Parathyroid adenoma (tissue), 2 donors: Measurements from ENCODE around the gene SRGAP1.
A peak's percentile ranks its signal among the peaks of the same experiment; 100 is the strongest.

ENCODE experiments used
- H2AFZ ChIP-seq: fragments of 300-600 bp; sonication (generic); one replicate; pipeline ENCODE4 v1.7.0; 2017; ENCODE audit warnings: antibody characterized with exemption, mild to moderate bottlenecking
- H3K27ac ChIP-seq: fragments of 300-600 bp; sonication (generic); one replicate; pipeline ENCODE4 v1.7.0; 2017
- H3K27me3 ChIP-seq: fragments of 300-600 bp; sonication (generic); one replicate; pipeline ENCODE4 v1.7.0; 2017; ENCODE audit warnings: low read length; ENCODE audit not compliant: control insufficient read depth, insufficient read depth
- H3K36me3 ChIP-seq: fragments of 300-600 bp; sonication (generic); one replicate; pipeline ENCODE4 v1.7.0; 2017; ENCODE audit warnings: low read length; ENCODE audit not compliant: control insufficient read depth, insufficient read depth
- H3K4me1 ChIP-seq: fragments of 300-600 bp; sonication (generic); one replicate; pipeline ENCODE4 v1.7.0; 2017; ENCODE audit warnings: control low read depth
- H3K4me2 ChIP-seq: fragments of 300-600 bp; sonication (generic); one replicate; pipeline ENCODE4 v1.7.0; 2017; ENCODE audit warnings: low read length
- H3K4me3 ChIP-seq: fragments of 300-600 bp; sonication (generic); one replicate; pipeline ENCODE4 v1.7.0; 2017; ENCODE audit warnings: low read depth, low read length
- H3K79me2 ChIP-seq: fragments of 300-600 bp; sonication (generic); one replicate; pipeline ENCODE4 v1.7.0; 2017; ENCODE audit warnings: control low read depth
- H3K9ac ChIP-seq: fragments of 300-600 bp; sonication (generic); one replicate; pipeline ENCODE4 v1.7.0; 2017; ENCODE audit warnings: mild to moderate bottlenecking
- H3K9me3 ChIP-seq: fragments of 300-600 bp; sonication (generic); one replicate; pipeline ENCODE4 v1.7.0; 2017; ENCODE audit warnings: low read length; ENCODE audit not compliant: control insufficient read depth
- TF ChIP-seq, protein P1 (sequence below): fragments of 300-600 bp; sonication (generic); IDR thresholded peaks from one replicate; pipeline ENCODE4 v1.7.0; 2017; ENCODE audit warnings: antibody characterized with exemption, mild to moderate bottlenecking
- donor health status: primary hyperparathyroidism.

The SRGAP1 gene

DNA sequence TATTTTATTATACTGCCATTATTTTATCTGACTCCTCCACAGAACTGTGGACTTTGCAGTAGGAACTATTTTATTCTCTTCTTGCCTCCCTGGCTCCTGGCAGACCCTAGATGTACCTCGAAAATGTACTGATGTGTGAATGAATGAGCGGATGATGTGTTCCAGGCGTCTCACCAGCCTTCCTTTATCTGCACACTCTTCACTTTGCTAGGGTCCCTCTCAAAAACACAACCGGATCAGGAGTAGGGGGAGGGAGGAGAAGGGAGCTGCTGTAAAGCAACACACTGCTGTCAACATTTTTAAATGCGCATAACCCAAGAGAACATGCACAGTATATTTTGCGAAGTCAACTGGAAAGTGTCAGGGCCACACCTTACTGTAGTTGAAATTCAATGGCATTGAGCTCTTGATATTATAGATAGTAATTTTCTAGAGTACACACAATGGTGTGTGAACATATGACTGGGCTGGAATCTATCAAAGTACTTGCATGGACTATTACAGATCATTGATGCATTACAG is 36.3 kb downstream of the SRGAP1 start:
- no peaks in the 10 kb centered on the region for H3K9me3 ChIP-seq
- H3K27me3 ChIP-seq, result no peaks in the 10 kb centered on the region
- no peak overlapping the region for H3K4me3 ChIP-seq
- no peak overlapping the region for H3K4me2 ChIP-seq
- H3K36me3 ChIP-seq, result no peaks in the 10 kb centered on the region
- H2AFZ ChIP-seq, result no peak overlapping the region
- H3K79me2 ChIP-seq, result peaks cover 27% of the 10 kb centered on the region
- H3K4me1 ChIP-seq, result peaks cover 36% of the 10 kb centered on the region
- no peak overlapping the region for H3K27ac ChIP-seq
- H3K9ac ChIP-seq, result no peak overlapping the region
- TF ChIP-seq, protein P1, sequence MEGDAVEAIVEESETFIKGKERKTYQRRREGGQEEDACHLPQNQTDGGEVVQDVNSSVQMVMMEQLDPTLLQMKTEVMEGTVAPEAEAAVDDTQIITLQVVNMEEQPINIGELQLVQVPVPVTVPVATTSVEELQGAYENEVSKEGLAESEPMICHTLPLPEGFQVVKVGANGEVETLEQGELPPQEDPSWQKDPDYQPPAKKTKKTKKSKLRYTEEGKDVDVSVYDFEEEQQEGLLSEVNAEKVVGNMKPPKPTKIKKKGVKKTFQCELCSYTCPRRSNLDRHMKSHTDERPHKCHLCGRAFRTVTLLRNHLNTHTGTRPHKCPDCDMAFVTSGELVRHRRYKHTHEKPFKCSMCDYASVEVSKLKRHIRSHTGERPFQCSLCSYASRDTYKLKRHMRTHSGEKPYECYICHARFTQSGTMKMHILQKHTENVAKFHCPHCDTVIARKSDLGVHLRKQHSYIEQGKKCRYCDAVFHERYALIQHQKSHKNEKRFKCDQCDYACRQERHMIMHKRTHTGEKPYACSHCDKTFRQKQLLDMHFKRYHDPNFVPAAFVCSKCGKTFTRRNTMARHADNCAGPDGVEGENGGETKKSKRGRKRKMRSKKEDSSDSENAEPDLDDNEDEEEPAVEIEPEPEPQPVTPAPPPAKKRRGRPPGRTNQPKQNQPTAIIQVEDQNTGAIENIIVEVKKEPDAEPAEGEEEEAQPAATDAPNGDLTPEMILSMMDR, result no peak

DNA sequence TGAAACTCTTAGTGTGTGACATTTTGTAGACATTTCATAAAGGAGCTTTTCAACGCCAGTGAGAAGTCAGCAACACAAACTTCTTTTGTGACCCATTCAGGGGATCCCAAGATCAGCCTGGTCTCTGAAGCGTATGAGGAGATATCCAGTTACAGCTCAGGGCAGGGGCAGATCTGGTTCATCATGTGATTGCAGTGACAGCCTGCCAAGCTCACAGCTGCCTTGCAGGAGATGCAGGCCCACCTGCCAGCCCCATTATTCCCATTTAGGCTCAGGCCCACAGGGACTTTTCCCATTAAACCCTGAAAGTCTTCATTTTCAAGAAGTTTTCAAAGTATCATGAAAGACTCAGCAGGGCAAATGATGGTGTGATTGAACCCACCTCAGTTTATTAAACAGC is 38.3 kb downstream of the SRGAP1 start:
- H3K9me3 ChIP-seq, result no peaks in the 10 kb centered on the region
- no peak overlapping the region for H3K9ac ChIP-seq
- H3K4me3 ChIP-seq, result no peak overlapping the region
- peak overlapping the region; percentile 5 for H3K4me2 ChIP-seq
- no peaks in the 10 kb centered on the region for H3K27me3 ChIP-seq
- peaks cover 27% of the 10 kb centered on the region for H3K4me1 ChIP-seq
- no peaks in the 10 kb centered on the region for H3K36me3 ChIP-seq
- H3K27ac ChIP-seq, result peak overlapping the region; percentile 68
- H2AFZ ChIP-seq, result peak overlapping the region; percentile 14
- TF ChIP-seq, protein P1, result no peak
- peaks cover 39% of the 10 kb centered on the region for H3K79me2 ChIP-seq

DNA sequence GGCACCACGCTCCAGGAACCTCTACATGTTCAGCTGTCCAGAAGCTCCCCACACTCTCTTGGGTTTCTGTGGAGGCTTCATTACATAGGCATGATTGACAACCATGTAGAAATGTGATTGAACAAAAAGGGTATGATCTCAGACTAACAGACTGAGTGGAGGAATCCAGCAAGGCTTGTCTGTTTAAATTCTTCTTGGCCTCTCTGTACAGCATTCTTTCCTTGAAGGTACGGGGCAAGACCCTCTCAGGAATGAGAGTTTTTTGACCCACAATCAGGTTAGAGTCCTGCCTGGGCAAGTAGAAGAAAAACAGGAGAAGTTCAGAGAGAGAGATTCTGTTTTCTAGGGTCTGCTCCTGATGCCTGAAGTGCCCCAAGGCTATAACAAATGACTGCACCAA is 40.9 kb downstream of the SRGAP1 start:
- peaks cover 34% of the 10 kb centered on the region for H3K79me2 ChIP-seq
- no peaks in the 10 kb centered on the region for H3K9me3 ChIP-seq
- no peaks in the 10 kb centered on the region for H3K27me3 ChIP-seq
- TF ChIP-seq, protein P1, result no peak
- no peak overlapping the region for H3K9ac ChIP-seq
- H3K27ac ChIP-seq, result no peak overlapping the region
- H2AFZ ChIP-seq, result no peak overlapping the region
- peaks cover 34% of the 10 kb centered on the region for H3K4me1 ChIP-seq
- no peak overlapping the region for H3K4me2 ChIP-seq
- H3K4me3 ChIP-seq, result no peak overlapping the region
- no peaks in the 10 kb centered on the region for H3K36me3 ChIP-seq

DNA sequence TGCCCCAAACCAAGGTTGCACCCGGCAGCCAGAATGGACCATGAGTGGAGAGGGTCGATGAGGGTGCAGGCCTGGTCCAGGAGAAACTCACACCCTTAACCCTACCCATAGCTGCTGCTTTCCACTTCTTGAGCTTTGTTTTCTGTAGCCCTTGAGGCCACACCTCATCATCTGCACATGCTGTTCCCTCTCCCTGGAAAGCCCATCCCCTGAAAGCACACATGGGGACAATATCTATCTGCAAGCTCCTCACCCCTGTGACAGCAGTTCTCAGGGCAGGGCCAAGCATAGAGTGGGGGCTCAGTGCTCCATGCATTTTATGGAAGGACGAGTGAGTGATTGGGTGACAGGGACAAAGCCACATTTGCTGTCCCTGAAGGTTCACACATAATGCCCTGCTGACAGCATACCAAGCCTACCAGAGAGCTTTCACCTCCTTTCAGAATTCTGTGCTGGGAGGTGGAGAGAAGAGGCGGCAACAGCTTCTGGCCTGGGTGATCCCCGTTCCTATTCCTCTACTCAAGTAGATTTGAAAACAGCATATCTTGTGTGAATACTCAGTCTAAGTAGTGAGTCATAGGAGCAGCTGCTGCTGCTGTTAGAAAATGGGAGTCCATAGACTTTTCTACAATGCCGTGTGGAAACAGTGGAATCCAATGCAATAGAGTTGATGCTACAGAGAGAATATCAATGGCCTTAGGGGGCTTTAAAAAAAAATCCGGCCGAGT is 44.6 kb downstream of the SRGAP1 start:
- Histone ChIP-seq H3K36me3 (no peaks in the 10 kb centered on the region), H2AFZ (no peak overlapping the region), H3K9me3 (no peaks in the 10 kb centered on the region), H3K9ac (no peak overlapping the region), H3K27me3 (no peaks in the 10 kb centered on the region), H3K27ac (peak overlapping the region; percentile 66), H3K79me2 (peaks cover 45% of the 10 kb centered on the region), H3K4me1 (peaks cover 25% of the 10 kb centered on the region), H3K4me2 (no peak overlapping the region), H3K4me3 (no peak overlapping the region)
- TF ChIP-seq, protein P1, result no peak
